Stimulated activated CD4-positive, alpha-beta T cell treated with anti-CD3 and anti-CD28 coated beads, Interleukin-1b, Interleukin-23, amount 100 ng/mL, for 1 hour (primary cell): ENCODE results near the gene DNM3.
"Not testable (repeated sequence)": the region's sequence is repeated elsewhere in the genome, so short reads cannot be mapped to it uniquely, and the experiment has no call there.

ENCODE experiments used
- DNase-seq, 2 donors: peaks; one replicate each; pipeline ENCODE4 v3.0.0-alpha.2; 2020; ENCODE audit warnings: low read depth in 2 of 2

DNM3 gene

DNA sequence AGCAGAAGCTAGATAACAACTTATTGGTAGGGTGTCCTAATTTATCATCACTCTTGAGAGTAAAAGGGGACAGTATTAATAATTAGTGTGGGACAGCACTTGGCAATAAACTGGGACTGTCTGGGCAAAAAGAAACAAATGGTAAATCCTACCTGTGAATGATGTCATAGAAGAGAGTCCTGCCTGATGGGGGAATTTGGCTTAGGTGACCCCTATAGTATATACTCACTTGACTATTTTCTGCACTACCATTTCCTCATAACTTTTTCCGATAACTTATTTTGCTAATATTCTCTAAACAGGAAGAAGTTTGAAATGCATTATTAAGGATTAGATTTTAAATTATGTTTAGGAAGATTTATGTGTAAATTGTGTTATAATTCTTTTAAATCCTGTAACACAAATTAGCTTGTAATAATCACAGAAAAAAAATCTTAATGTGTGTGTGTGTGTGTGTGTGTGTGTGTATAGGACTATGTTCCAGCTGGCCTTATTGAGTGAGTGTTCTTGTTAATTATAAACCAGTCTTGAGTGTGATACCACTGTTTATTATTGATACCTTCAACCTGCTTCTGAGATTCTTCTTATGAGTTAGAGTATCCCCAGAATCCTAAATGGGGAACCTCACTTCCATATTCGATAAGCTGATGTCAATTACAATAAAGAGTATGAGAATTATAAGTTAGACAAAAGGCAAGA is 435.0 kb downstream of the DNM3 start:
- no peak for DNase-seq

- no peak for DNase-seq
Observed at GRCh38 chr1:172277275-172277674, 436.0 kb downstream of the DNM3 start.

- no peak for DNase-seq
Observed at GRCh38 chr1:172277989-172278388, 436.7 kb downstream of the DNM3 start.

- no peak for DNase-seq
Observed at GRCh38 chr1:172278478-172278877, 437.2 kb downstream of the DNM3 start.

DNA sequence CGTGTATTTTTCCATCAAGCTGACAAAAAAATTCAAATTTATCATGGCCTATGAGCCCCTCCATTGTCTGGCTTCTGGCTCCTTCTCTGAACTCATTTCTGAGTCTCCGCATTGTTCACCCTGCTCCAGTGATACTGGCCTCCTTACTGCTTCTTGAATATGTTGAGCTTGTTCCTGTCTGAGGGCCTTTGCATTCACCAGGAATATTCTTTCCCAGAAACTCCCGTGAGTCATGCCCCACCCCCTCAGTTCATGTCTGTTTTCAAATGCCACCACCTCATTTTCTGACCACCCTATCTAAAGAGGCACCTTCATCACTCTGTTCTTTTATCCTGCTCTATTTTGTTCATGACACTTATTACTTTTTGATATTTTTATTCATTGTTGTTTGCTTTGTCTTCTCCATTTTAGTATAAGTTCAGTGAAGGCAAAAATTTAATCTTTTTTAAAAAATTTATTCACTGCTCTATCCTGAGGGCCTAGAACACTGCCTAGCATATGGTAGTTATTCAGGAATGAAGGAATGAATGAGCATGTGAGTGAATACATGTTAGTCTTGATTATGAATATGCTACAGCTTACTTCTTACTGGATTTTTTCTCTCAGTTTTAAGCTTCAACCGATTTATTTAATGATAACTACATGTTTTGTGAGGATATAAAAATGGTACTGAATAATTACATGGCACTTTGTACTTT is 438.8 kb downstream of the DNM3 start:
- DNase-seq, result no peak

DNA sequence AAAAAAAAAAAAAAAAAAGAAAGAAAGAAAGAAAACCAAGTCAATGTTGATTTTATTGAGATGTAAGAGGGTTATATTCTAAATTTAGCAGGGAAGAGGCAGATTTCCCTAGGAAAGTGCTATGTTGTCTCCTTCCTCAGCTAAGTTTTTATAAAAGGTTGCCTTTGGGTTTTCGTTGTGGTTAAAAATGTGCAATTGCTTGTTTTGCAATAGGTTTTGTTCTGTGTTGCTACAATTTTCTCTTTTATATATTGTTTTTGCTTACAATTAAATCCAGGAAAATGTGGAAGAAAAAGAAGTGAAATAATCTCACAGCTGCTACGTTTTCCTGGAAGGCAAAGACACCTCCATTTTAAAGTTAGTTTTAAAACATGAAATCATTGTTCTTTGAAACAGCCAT is 442.5 kb downstream of the DNM3 start:
- DNase-seq, result no peak

- no peak for DNase-seq
Observed at GRCh38 chr1:172286629-172287076, 445.4 kb downstream of the DNM3 start.

DNA sequence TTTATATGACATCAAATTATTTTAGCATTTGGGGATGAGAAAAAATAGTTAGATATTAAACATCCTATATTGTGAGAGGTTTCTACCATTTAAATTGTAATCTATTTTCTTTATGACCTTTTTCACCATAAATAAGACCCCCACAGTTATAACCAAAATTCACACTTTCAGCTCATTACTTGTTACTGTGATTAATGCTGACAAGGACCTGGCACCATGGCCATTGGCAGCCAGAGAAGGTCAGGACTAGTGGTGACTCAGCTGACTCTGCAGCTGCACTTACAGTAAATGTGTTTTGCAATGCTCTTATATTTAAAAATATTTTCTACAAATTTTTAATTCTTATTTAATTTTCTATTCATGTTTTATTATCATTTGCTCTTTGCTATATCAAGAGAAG is 445.9 kb downstream of the DNM3 start:
- DNase-seq, result no peak

DNA sequence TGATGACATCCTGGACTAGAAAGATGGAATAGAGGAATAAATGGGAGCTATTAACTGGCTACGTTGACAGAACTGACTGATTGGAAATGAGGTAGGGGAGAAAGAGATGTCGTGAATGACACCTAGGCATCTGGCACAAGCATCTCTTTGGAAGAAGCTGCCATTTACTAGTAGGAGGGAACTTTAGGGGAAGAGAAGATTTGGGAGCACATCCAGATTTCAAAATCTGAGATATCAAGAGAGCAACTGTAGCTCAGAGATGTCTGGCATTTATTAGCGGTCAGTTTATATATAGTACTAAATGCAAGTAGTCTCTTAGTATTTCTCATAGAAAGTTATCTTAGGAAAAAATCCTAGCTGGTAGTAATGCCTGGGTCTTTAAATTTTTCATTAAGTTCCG is 447.3 kb downstream of the DNM3 start:
- DNase-seq, result no peak

- no peak for DNase-seq
Observed at GRCh38 chr1:172289448-172289847, 448.1 kb downstream of the DNM3 start.

DNA sequence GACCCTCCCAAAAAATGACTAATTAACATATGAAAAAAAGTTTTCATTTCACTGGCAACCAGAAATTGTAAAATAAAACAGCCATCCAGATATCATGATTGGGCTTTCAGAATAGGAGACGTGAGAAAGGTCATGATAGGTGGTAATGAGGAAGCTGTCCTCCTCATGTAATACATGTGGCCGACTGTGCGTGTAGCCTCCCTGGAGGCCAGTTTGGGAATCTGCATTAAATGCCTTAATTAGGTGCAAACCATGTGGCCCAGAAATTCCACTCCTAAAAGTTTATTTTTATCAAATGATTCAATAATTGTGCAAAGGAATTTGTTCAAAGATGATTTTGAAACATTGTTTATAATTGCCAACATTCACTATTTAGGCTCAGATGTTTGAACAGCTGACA is 451.5 kb downstream of the DNM3 start:
- DNase-seq, result no peak

DNA sequence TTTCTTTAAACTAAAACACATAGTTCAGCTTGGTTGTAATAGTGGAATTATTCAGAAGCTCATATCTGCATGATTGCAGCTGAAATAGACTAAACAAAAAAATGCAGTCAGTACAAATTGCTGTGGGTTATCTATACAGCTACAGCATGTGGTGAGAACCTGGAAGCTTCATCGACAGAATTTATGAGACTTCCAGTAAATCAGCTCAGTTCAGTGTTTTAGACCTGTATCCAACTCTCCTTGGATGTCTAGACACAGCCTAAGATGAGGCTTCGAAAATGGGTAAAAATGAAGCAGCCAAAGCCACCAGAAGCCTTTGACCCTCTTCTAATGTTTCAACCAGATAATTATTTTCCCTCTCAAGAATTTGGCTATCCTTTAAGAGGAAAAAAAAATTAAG is 452.1 kb downstream of the DNM3 start:
- no peak for DNase-seq

GRCh38 chr1:172298141-172298540 is 456.8 kb downstream of the DNM3 start:
- no peak for DNase-seq

DNA sequence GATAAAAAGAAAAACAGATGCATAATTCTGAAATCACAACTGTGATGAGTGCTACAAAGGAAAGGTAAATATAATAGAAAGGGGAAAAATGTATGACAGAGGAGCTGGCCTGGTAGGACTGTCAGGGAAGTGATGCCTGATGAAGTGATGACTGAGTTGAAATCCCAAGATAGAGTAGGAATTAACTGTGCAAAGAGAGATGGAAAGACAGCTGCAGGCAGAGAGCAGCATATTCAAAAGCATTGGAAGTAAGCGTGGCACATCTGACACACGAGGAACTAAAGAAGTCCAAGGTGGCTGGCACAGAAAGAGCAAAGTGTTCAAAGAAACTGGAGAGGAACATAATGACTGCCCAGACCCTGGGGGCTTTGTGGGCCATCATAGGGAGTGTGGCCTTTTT is 457.6 kb downstream of the DNM3 start:
- DNase-seq, result no peak

DNA sequence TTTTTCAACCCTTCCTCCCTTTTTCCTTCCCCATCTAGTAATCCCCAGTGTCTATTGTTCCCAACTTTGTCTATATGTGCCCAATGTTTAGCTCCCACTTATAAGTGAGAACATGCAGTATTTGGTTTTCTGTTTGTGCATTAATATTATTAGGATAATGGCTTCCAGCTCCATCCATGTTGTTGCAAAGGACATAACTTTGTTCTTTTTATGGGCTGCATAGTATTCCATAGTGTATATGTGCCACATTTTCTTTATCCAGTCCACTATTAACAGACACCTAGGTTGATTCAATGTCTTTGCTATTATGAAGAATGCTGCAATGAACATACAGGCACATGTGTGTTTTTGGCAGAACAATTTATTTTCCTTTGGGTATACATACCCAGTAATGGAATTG is 458.2 kb downstream of the DNM3 start:
- no peak for DNase-seq

- DNase-seq, result not testable (repeated sequence)
Observed at GRCh38 chr1:172307508-172307907, 466.2 kb downstream of the DNM3 start.

GRCh38 chr1:172308142-172308541 is 466.8 kb downstream of the DNM3 start:
- no peak for DNase-seq

- no peak for DNase-seq
Observed at GRCh38 chr1:172308577-172308976, 467.3 kb downstream of the DNM3 start.

DNA sequence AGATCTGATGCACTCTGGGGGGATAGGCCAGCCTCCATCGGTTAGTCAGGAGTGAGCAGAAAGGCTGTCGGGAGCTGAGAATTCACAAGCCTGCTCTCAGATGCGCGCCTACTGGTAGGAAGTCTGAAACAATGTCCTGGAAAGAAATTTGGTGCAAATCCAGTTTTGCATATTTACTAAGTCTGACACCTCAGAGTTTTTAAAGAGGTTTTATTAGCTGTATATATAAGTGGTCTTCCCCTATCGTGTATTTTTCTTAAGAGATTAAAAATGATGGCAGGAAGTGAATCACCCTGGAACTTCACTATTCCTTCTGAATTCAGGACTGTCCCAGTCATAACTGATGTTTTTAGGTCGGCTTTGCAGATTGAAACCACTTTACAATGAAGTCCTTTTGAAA is 479.4 kb downstream of the DNM3 start:
- DNase-seq, result no peak

GRCh38 chr1:172321451-172321850 is 480.2 kb downstream of the DNM3 start:
- no peak for DNase-seq

DNA sequence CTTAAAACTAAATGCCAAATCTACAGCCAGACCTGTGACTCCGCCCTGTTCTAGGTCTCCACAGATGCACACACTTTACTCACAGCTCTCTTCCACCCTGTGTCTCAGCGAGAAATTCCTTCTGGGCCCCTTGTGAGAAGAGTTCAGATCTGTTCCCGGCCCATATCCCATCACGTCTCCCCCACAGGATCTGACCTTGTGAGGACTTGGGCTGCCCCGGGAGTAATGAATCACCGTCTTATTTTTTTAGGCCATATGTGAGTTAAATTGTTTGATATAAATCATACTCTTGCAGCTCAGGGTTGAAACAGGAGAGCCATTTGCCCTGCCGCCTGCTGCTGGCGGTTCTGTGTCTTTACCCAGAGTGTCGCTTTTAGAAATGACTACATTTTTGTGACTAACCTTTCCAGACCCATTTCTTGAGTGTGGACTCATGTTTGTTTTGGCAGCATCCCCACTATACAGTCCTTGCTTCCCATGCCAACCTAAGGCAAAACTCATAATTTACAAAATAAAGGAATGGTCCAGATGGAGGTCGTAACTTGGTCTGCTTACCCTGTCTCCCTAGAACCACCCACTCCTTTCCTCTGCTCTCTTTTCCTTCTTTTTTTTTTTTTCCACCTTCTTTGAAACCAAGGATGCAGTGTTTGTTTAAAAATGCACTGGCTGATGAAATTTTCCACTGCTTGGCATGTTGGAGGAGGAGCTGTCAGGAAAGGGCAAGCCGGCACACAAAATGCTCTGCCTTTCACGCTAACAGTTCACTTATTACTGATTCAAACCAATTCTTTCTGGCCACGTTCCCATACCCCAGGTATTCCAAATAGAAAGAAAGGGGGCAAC is 481.1 kb downstream of the DNM3 start:
- DNase-seq, result no peak

DNA sequence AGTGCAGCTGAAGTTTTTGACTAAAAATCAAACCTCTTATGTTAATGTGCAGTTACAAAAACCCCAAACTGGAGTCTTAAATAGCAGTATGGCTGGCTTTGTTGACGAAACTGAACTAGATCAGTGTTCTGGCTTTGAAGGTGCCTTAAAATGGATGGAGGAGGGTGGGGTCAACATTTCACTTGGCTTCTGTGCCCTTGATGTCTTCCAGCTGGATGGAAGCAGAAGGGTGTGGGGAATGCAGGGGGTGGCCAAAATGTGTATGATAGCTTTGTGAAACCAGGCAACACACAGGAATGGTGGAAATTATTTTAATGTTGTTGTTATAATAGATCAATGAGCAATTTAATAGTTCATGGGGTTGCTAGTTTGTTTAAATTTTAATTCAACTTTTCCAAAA is 482.4 kb downstream of the DNM3 start:
- DNase-seq, result no peak

DNA sequence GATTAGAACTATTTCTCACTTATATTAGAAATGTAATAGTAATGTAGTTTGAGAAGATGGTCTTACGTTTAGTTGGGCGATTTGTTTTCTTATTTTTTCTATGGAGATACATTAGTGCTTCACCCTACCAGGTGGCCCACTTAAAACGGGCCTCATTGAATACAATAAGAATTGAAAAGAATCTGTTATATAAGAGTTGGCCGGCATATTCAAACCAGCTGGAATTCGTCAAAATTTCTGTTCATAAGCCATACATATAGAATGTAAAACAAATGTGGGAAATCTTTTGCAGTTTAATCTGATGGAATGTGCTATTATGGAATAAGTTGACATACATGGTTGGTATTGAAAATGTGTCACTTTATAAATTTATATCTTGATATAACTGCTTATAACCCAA is 482.8 kb downstream of the DNM3 start:
- DNase-seq, result no peak
